Spleen (tissue), 7 donors: ENCODE results near the gene PI16.

Source experiments
- CTCF ChIP-seq, 11 experiments: fragments of 200-600 bp in 7 of 11; fragments of 450-650 bp in 4 of 11; sonication (generic) in 4 of 11; IDR thresholded peaks in 8 of 11; conservative IDR thresholded peaks in 3 of 11; 1 replicate in 7 of 11; 2 replicates in 4 of 11; pipeline versions ENCODE4 v1.4.0 to v1.8.0; 2016 to 2021; ENCODE audit warnings: antibody characterized with exemption in 11 of 11, inconsistent platforms in 4 of 11, mild to moderate bottlenecking in 1 of 11
- POLR2A ChIP-seq, 3 donors: fragments of 450-650 bp; IDR thresholded peaks; one replicate each; pipeline ENCODE4 v1.5.1; 2017; ENCODE audit warnings: antibody characterized with exemption in 3 of 3, mild to moderate bottlenecking in 1 of 3
- POLR2AphosphoS5 ChIP-seq, 3 donors: sonication (generic); formaldehyde crosslinking; IDR thresholded peaks; one replicate each; pipeline ENCODE4 v1.5.1; 2017; ENCODE audit warnings: antibody characterized with exemption in 3 of 3
- donor health status: DM: no; HTN: no; CAD: no; lungs with moderate emphysema.
- donor health status: DM: no; HTN: no; CAD: no.
- donor health status: DM: no; HTN: no; CAD: no.

DNA sequence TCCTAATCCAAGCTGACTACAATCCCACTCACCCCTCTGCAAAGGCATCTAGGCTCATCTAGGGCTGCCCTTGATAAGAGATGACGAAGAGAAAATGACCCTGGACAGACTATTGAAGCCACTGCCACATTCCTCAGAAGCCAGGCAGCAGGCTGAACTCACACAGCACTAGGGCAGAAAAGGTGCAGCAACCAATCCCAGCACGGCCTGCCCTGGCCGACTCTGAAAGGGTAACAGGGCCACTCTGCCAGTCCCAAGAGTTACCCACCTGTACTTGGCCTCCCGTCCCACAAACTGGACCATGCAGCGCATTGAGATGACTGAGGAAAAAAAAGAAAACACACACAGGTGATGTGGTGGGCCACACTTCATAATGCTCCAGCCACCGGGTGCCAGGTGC, 22.4 kb downstream of the PI16 start:
- no peak for TF ChIP-seq CTCF (IDR thresholded peaks at IDR 0.05 in 8 of 11, conservative IDR thresholded peaks at IDR 0.05 in 3 of 11)
- TF ChIP-seq POLR2AphosphoS5 (IDR thresholded peaks at IDR 0.05) = no peak
- no peak for TF ChIP-seq POLR2A (IDR thresholded peaks at IDR 0.05)
